SU-DHL-6 (cell line): ENCODE data around the gene CAMK4.

Experiments used
- EZH2phosphoT487 ChIP-seq: fragments of 200-600 bp; sonication (generic), shearing (Covaris generic); conservative IDR thresholded peaks from 2 replicates; pipeline ENCODE4 v1.6.1; 2018; ENCODE audit warnings: mild to moderate bottlenecking, antibody characterized with exemption, low read length, moderate library complexity, mixed read lengths
- TF ChIP-seq, protein P1 (sequence below): fragments of 200-600 bp; sonication (generic); IDR thresholded peaks from one replicate; pipeline ENCODE4 v1.5.1; 2017; ENCODE audit warnings: antibody characterized with exemption, mild to moderate bottlenecking, low read length, moderate library complexity; ENCODE audit not compliant: insufficient read depth, poor library complexity, severe bottlenecking

DNA sequence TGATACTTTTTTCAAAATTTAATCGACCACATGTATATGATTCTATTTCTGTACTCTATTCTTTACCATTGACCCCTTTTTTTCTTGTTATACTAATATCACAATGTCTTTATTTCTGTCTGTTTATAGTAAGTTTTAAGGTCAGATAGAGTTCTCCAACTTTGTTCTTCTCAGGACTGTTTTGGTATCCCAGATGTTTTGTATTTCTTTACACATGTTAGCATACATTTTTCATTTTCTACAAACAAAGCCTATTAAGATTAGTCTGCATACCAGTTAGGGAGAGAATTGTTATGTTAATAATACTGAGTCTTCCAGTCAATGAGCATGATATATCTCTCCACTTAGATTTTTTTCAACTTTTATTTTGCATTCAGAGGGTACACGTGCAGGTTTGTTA lies 8.2 kb upstream of the CAMK4 start:
- TF ChIP-seq, protein P1, sequence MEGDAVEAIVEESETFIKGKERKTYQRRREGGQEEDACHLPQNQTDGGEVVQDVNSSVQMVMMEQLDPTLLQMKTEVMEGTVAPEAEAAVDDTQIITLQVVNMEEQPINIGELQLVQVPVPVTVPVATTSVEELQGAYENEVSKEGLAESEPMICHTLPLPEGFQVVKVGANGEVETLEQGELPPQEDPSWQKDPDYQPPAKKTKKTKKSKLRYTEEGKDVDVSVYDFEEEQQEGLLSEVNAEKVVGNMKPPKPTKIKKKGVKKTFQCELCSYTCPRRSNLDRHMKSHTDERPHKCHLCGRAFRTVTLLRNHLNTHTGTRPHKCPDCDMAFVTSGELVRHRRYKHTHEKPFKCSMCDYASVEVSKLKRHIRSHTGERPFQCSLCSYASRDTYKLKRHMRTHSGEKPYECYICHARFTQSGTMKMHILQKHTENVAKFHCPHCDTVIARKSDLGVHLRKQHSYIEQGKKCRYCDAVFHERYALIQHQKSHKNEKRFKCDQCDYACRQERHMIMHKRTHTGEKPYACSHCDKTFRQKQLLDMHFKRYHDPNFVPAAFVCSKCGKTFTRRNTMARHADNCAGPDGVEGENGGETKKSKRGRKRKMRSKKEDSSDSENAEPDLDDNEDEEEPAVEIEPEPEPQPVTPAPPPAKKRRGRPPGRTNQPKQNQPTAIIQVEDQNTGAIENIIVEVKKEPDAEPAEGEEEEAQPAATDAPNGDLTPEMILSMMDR, result no peak
- no peak for TF ChIP-seq EZH2phosphoT487
